ENCODE results near the gene RMND5B.

DNA sequence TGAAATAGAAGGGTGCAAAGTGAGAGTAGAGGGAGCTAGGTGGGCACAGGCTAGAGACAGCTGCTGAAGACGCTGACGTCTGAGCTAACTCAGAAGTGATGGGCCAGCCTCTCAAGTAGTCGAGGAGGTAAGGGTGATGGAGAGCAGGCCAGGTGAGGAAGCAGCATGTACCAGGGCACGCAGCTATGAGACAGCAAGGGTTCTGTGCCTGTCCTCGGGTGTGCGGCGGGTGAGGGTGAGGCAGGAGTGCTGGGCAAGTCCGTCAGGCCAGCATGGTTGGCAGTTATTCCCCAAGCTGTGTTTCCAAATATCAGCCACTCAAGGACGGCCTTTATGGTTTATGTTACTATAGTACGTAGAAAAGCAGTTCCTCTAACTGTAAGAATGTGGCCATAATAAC lies 6.2 kb downstream of the RMND5B start:
- TF ChIP-seq CTCF (conservative IDR thresholded peaks at IDR 0.05) (no peak), ZFX (IDR thresholded peaks at IDR 0.05) (no peak)
